Left forelimb (tissue), 1 donor: ENCODE data around the gene OCA2.
"Not testable (repeated sequence)": the region's sequence is repeated elsewhere in the genome, so short reads cannot be mapped to it uniquely, and the experiment has no call there.

Experiments used
- DNase-seq: peaks from one replicate; pipeline ENCODE4 v3.0.0-alpha.2; 2018; ENCODE audit warnings: low spot score

OCA2 gene

GRCh38 chr15:28023422-28023821 lies 75.7 kb downstream of the OCA2 start:
- DNase-seq, result no peak

GRCh38 chr15:28022961-28023360 lies 76.2 kb downstream of the OCA2 start:
- no peak for DNase-seq

GRCh38 chr15:28022181-28022580 lies 76.9 kb downstream of the OCA2 start:
- DNase-seq, result no peak

GRCh38 chr15:28021281-28022039 lies 77.7 kb downstream of the OCA2 start:
- no peak for DNase-seq

GRCh38 chr15:28020644-28021043 lies 78.5 kb downstream of the OCA2 start:
- no peak for DNase-seq

- no peak for DNase-seq
These were observed 79.4 kb downstream of the OCA2 start for GRCh38 chr15:28019594-28020309.

- no peak for DNase-seq
These were observed 80.6 kb downstream of the OCA2 start for GRCh38 chr15:28018291-28019044.

GRCh38 chr15:28017423-28017924 lies 81.6 kb downstream of the OCA2 start:
- no peak for DNase-seq

GRCh38 chr15:28015855-28016254 lies 83.3 kb downstream of the OCA2 start:
- DNase-seq, result no peak

GRCh38 chr15:28014623-28015200 lies 84.4 kb downstream of the OCA2 start:
- DNase-seq, result no peak

GRCh38 chr15:28013976-28014375 lies 85.1 kb downstream of the OCA2 start:
- peak; percentile 41 for DNase-seq

- DNase-seq, result peak; percentile 41
These were observed 85.6 kb downstream of the OCA2 start for GRCh38 chr15:28013480-28013879.

GRCh38 chr15:28012231-28012630 lies 86.9 kb downstream of the OCA2 start:
- DNase-seq, result no peak

- not testable (repeated sequence) for DNase-seq
These were observed 90.9 kb downstream of the OCA2 start for GRCh38 chr15:28008175-28008574.

GRCh38 chr15:28006116-28006905 lies 92.8 kb downstream of the OCA2 start:
- DNase-seq, result no peak

GRCh38 chr15:28005004-28005527 lies 94.0 kb downstream of the OCA2 start:
- DNase-seq, result no peak

- no peak for DNase-seq
These were observed 94.7 kb downstream of the OCA2 start for GRCh38 chr15:28004143-28005003.

GRCh38 chr15:28003302-28004037 lies 95.6 kb downstream of the OCA2 start:
- DNase-seq, result no peak

- DNase-seq, result no peak
These were observed 96.2 kb downstream of the OCA2 start for GRCh38 chr15:28002867-28003266.
